ENCODE results near the gene TEPSIN. TPM values are rescaled to one million over a fixed set of nuclear protein-coding genes. Genes with fewer than 3 reads are reported as not detected.

Gene TEPSIN
- total RNA-seq, 1 donor from 2014 or later = 60.0 TPM

DNA sequence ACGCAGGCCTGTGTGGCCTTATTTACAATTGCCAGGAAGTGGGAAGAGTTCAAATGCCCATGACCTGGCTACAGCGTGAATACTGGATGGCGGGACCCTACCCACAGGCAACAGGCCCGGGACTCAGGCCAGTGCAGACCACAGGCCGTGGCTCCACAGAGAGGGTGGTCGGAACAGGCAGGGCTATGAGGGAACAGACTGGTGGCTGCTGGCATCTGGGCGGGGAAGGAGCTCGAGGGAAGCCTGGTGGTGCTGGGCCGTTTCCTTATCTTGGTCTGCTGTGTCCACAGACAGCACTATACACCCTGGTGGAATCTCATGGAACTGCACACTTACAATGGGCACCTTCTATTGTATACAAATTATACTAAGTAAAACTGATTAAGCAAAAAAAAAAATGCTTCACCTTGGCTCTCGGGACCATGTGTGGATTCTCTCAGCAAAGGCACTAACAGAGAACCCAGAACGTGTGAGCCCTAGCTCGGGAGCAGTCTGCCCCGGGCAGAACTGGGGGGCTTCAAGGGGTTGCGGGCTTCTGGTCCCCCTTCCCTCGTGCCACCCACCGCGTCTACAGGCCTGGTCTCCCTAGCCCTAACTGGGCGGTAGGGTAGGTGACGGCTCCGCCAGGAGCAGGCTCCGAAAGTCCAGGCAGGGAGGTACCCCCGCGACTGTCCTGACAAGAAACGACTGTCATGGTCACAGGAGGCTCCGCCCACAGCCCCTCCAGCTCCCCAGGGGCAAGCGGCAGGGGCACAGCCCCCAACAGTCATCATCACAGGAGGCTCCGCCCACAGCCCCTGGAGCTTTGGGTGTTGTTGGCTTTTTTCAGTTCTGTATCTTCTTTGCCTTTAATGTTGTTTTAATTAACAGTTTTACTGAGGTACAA, 37.9 kb downstream of the TEPSIN start:
- intact Hi-C loops (cut with micrococcal nuclease) = no loop called here

- intact Hi-C loops (cut with micrococcal nuclease) = no loop called here
Measured at GRCh38 chr17:81200201-81200600, 38.7 kb downstream of the TEPSIN start.

GRCh38 chr17:81199482-81199830, 39.4 kb downstream of the TEPSIN start:
- intact Hi-C loops (cut with micrococcal nuclease) = no loop called here

- intact Hi-C loops (cut with micrococcal nuclease) = no loop called here
Measured at GRCh38 chr17:81198826-81199481, 39.9 kb downstream of the TEPSIN start.

DNA sequence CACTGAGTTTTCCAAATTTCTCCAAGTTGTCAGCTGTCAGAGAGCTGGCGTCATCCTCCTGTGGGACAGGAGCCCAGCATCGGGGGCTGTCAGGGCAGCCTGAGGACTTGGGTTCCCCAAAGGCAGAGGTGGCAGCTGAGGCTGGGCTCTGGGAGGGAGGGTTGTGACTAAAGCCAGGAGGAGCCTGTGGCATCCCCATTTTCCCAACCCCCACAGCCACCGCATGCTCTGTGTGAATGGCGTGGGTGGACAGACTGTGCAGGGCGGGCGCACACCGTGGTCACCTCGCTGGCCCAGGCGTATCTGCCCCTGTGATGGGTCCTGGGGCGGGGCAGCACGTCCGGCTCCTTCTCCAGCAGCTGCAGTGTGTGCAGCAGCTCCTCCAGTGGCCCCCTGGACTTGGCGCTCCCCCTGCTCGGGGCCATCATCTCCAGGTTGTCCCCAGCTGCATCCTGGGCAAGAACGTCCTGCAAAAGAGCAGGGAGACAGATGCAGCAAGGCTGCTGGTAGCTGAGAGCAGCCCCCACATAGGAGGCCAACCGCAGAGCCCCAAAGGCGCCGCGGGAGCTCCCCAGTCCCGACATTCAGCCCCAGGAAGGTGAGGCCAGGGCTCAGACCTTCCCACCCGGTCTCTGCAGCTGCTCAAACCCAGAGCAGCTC, 40.9 kb downstream of the TEPSIN start:
- intact Hi-C loops (cut with micrococcal nuclease) = no loop called here

DNA sequence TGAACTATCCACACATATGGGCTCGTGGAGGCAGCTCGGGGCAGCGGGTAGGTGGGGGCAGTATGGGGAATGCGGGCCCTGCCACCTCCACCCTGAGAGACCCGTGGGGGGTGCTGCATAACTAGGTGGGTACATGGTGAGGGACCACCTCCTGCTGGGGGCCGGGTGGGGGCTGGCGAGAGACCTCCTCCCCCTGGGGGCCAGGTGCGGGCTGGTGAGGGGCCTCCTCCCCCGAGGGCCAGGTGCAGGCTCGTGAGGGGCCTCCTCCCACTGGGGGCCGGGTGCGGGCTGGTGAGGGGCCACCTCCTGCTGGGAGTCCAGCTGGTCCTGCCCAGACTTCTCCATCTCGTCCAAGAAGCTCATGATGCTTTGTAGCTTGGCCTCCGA, 41.5 kb downstream of the TEPSIN start:
- intact Hi-C loops (cut with micrococcal nuclease) = no loop called here

DNA sequence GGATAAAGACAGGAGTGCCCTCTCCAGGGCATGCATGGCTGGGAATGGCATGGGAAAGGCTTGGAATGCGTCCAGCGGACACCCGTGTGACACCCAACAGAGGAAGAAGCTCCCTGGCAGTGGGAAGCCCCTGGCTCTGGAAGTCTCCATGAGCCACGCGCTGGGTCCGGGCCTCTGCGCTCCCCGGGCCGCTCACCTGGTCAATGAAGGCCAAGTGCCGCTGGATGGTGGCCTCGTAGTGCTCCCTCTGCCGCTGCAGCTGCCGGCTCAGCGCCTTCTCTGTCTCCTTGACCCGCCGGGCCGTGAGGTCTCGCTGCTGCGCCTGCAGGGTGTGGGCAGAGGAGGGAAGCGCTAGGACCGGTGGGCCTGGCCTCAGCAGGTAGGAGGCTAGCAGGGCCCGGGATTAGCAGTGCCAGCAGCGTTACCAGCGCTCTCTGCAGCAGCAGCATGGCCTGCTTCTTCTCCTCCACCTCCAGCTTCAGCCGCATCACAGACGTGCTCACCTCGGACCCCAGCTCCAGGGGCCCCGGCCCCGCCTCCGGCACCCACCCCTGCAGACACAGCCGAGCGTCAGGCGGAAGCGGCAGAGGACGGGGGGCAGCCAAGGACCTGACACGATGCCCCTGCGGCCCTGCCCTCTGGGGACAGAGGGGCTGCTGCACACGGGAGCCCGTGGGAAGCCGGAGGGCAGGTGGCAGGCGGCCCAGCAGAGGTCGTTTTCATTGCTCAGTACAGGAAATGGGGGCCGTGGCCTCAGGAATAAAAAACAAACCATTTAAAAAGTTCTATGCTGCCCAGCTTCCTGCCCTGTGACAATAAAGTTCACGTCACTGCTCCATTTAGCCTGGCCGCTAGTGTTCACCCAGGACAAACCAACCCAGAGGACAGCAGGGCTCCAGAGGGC, 42.1 kb downstream of the TEPSIN start:
- intact Hi-C loops (cut with micrococcal nuclease) = no loop called here

DNA sequence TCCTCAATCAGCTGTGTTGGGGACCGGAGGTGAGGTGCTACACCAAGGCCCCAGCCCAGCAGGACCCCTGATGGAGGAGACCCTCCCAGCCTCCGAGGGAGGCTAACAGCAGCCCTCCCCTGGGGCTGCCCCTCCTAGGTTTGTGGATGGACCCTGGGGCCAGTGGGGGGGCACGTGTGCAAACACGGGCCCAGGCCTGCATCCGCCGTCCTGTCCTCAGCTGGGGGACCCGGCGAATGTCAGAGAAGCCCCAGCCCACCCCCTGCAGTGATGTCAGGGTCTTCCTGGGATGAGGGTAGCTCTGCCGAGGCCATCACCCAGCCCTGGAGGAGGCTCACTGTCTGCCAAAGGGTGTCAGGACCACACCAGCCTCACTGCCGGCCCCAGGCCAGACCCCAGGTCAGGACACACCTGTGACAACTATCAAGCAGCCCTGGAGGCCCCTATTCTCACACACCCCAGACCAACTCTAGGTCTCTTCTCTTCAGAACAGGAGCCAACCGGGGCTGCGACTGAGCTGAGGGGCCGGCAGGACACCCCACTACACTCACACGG, 42.8 kb downstream of the TEPSIN start:
- intact Hi-C loops (cut with micrococcal nuclease) = no loop called here

- intact Hi-C loops (cut with micrococcal nuclease) = no loop called here
Measured at GRCh38 chr17:81194941-81195901, 43.6 kb downstream of the TEPSIN start.

GRCh38 chr17:81194225-81194760, 44.6 kb downstream of the TEPSIN start:
- intact Hi-C loops (cut with micrococcal nuclease) = no loop called here

- intact Hi-C loops (cut with micrococcal nuclease) = no loop called here
Measured at GRCh38 chr17:81193470-81194224, 45.2 kb downstream of the TEPSIN start.

DNA sequence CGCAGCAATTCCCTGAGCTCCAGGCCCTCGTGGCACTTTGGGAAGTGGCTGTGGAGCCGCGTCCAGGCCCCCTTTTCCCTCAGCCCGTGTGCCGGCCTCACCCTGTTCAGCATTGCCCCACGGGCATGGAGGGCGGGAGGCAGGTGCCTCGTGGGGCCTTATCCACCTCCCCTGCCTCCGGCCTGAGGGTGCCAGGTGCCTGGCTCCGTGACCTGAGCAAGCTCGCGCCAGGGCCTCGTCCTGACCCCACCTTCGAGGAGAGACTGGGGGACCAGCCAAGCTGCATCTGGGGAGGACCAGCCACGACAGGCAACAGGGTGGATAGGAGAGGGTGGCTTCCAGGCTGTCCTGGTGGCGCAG, 45.8 kb downstream of the TEPSIN start:
- intact Hi-C loops (cut with micrococcal nuclease) = no loop called here

DNA sequence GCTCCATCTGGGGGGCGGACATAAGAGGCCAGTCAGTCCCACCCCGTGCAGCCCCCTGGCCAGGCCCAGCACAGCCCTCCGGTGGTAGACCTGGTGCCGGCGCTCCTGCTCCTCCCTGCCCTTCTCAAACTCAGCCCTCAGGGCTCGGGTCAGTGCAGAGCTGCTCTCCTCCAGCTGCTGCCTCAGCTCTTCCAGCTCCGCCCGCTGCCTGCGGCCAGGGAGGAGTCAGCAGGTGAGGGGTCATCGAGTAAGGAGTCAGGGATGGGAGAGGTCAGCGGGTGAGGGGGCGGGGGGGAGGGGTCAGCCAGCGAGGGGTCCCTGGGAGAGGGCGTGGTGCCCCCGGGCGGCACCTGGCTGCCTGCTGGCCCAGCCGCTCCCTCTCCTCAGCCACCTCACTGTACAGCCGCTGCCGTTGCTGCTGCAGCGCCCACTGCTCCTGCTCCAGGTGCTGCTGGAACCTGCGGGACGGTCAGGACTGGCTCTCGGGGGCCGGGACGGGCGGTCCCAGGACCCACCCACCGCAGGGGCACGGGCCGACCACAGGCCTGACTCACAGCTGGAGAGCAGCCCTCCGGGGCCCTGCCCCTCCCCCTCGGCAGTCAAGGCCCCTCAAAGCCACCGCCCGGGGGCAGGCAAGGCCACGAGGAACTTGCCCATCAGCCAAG, 46.3 kb downstream of the TEPSIN start:
- intact Hi-C loops (cut with micrococcal nuclease) = no loop called here

- intact Hi-C loops (cut with micrococcal nuclease) = no loop called here
Measured at GRCh38 chr17:81191646-81192045, 47.2 kb downstream of the TEPSIN start.

DNA sequence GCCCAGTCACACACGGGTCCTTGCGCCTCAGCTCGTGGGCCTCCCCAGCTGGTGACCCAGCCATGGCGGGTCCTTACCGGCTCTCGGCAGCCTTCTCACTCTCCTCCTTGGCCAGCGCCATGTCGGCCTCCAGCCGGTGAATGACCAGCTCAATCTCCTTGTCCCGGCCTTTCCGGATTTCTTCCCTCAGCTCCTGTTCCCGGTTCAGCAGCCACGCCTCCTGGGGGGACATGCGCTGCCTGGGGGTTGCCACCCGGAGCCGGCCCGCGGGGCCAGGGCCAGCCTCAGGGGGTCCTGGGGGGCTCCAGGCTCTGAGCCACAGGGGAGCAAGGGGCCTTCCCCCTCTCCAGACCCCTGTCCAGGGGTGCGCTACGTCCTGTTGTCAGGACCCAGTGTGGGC, 47.7 kb downstream of the TEPSIN start:
- intact Hi-C loops (cut with micrococcal nuclease) = no loop called here

DNA sequence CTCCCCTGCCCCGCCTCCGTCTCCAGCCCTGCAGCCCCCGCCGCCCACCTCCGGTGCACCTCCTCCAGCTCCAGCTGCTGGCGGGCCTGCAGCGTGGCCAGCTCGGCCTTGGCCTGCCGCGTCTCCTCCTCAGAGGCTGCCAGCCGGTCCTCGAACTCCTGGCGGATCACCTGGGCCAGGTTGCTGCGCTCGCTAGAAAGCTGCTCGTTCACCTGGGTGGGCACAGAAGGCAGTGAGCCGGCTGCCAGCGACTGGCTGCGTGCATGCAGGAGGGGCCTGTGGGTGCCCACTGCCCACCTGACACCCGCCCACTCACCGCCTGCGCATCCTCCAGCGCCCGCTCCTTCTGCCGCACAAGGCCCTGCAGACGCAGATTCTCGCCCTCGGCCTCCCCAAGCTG, 48.3 kb downstream of the TEPSIN start:
- intact Hi-C loops (cut with micrococcal nuclease) = no loop called here

DNA sequence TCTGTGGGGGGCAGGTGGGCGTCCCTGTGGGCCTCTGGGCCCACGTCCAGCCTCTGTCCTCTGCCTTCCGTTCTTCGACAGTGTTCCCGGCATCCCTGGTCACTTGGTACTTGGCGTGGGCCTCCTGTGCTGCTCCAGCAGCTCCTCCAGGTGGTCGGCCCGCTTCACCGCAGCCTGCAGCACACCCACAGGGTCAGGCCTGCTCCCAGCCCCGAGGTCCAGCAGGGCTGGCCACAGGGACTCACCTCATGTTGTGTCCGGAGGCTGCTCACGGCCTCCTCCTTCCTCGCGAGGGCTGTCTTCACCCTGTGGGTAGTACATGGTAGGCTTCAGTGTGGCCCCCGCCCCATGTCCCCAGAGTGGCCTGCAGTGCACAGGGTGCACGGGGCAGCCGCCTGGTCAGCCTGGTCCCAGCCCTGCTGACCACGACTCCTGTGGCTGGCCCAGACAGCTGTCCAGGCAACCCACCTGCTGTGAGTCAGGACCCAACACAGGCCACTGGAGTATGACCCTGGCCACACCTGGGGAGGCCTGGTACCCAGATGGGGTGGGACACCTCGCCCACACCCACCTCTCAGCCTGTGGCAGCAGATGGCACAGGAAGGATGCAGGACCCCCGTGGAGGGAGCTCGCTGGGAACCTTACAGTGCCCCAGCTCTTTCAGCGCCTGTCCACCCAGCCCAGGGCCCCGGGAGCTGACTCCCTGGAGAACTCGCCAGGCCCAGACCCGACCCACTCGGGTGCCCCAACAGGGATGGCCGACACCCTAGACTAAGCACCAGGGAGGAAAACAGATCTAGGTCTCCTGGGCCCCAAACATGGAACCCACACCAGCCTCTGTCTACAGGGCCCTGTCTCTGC, 49.0 kb downstream of the TEPSIN start:
- intact Hi-C loops (cut with micrococcal nuclease) = no loop called here

Data from T-helper 1 cell treated with Interleukin-12 subunit alpha and Interleukin-12 subunit beta and Interleukin-4 antibody, amounts not matched to agents 30 ng/mL and 1 ng/mL, for 36 hours (primary cell).